HG02759 (cell line): ENCODE data around the gene RHBDD1.

Experiments
- ATAC-seq: cut with Tn5 transposase; IDR thresholded peaks from one replicate; pipeline ENCODE4 v1.9.1; 2021; ENCODE audit warnings: mild to moderate bottlenecking, moderate library complexity; ENCODE audit not compliant: unreplicated experiment

RHBDD1 gene

GRCh38 chr2:227022608-227023007, 186.8 kb downstream of the RHBDD1 start:
- ATAC-seq: no peak

- peak; percentile 72 for ATAC-seq
These were observed 189.7 kb downstream of the RHBDD1 start for GRCh38 chr2:227025510-227025909.

- no peak for ATAC-seq
These were observed 193.7 kb downstream of the RHBDD1 start for GRCh38 chr2:227029426-227030105.

DNA sequence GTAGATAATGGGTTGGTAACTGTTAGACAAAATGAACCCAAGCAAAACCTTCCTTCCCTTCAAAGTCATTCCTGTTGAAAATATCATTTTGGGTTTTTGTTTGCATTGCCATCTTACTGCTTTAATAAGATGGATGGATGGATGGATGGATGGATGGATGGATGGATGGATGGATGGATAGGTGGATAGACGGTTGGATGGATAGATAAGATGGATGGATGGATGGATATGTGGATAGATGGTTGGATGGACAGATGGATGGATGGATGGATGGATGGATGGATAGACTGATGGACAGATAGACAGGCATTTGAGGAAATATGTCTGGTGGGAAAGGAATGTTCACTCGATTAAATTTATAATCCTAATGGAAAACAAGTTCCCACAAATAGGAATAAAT, 194.9 kb downstream of the RHBDD1 start:
- no peak for ATAC-seq

GRCh38 chr2:227031379-227031778, 195.5 kb downstream of the RHBDD1 start:
- no peak for ATAC-seq

DNA sequence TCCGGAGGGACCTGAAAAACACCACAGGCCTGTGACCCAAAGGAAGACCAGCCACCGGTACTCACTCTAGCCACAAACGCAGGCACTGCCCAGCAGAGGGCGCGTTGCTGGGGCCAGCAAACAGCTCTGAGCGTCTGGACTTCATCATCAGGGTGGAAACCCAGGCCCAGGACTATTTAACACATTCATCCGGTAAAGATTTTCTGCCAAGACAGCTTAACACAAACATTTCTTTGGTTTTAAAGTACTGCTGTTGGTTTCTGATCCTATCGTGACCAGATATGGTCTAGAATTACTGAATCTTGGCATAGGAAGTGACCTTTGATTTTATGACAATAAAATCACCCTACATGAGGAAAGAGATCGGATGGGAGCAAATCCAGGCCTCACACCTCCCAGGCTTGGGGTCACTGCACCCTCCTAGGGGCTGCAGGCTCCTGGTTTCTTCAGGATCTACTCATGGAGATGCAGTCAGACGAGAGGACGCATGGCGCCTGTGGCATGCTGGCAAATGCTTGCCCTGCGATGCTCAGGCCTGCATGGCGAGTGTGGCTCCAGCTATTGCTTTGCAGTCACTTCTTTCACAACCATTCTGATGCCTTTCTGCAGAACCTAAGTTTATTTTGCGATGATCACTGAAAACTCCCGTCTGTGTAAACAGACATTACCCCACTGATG, 197.8 kb downstream of the RHBDD1 start:
- ATAC-seq: peak; percentile 89

DNA sequence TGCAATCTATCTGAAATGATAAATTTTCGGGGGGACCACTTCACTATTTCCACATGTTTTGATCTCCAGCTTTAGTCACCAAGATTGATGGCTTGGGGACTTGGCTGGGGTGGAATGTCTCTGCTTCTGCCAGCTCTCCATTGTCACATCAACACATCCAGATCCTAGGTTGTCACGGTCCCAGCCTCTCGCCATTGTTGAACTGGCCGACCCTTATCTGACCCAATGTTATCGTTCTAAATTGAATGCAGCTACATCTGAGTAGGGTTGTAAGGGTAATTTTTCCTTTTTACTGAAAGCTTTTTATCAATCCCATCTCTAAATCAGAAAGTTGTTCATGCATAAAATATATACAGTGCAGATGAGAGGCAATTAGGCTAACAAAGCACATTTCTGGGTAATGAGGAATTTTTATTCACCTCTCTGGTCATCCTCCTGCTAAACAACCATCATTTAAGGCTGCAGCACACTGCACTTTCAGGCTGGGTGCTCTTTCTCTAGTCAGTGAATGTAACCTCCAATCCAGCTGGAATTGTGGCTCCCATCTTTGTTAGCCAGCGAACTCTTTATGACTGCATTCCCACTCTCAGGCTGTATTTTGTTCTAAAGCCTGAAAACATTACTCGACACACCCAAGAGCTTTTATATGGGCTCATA, 200.0 kb downstream of the RHBDD1 start:
- ATAC-seq: no peak

DNA sequence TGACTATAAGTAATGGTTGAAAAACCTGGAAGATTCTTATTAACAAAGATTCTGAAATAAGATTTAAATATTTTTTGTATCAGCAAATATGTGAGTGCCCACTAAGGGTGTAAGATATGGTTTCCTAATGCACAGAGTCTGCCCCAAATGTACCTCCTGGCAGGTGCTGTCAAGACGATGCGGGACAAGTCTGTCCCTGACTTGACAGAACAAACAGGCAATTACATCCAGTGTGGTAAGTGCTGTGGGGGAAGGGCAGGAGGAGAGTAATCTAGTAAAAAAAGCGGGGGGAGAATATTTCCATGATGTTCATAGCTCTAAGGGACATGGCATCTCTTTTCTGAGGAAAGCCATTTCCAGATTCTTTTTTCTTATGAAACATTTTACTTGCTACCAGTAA, 200.7 kb downstream of the RHBDD1 start:
- ATAC-seq: no peak

- no peak for ATAC-seq
These were observed 202.8 kb downstream of the RHBDD1 start for GRCh38 chr2:227038550-227039189.

GRCh38 chr2:227043981-227044380, 208.1 kb downstream of the RHBDD1 start:
- ATAC-seq: no peak
